SH-SY5Y (cell line): Measurements from ENCODE around the gene TUFM.

ENCODE experiments used
- GATA2 ChIP-seq: IDR thresholded peaks from 2 replicates; pipeline ENCODE4 v1.6.1; 2011; ENCODE audit warnings: mild to moderate bottlenecking, low read depth, low read length
- GATA3 ChIP-seq: IDR thresholded peaks from 2 replicates; pipeline ENCODE4 v1.6.1; 2011; ENCODE audit warnings: low read depth, mild to moderate bottlenecking, low read length, moderate library complexity

DNA sequence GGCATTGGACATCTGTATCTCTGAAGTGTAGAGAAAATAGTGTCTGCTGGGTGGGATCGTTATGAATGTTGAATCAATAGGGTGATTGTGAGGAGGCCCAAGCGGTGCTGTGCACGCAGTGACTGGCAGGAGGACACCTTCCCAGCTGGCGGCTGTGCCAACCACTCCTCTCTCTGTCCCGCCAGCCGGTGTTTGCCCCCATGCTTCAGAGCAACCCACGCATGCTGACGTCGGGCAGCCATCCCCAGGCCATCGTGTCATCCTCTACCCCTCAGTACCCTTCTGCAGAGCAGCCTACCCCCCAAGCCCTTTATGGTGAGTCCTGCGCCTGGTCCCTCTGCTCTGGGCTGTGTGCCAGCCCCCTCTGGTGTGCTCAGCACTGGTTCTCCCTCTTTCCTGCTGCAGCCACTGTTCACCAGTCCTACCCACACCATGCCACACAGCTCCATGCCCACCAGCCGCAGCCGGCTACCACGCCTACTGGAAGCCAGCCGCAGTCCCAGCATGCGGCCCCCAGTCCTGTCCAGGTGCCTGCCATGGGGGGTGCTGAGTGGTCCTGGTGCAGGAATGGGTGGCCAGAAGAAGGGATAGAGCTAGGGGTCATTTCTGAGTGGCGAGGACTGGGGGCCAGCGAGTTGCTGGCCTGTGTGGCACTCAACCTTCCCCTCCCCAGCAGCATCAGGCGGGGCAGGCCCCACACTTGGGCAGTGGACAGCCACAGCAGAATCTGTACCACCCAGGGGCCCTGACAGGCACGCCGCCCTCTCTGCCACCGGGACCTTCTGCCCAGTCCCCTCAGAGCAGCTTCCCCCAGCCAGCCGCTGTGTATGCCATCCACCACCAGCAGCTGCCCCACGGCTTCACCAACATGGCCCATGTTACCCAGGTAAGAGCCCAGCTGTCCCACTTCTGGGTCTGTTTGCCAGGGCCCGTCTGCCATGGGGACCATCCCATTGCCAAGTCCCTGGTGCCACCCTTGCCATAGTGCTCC is 11.0 kb downstream of the TUFM start:
- TF ChIP-seq GATA2 (no peak), GATA3 (no peak)
